IMR-90 (cell line): ENCODE data around the gene CUL3. TPM values are rescaled to one million over a fixed set of nuclear protein-coding genes. Genes with fewer than 3 reads are reported as not detected.

Source experiments
- ATAC-seq: fragments of 200-7000 bp; cut with Tn5 transposase; 2 replicates; pipeline ENCODE4 v1.9.1; 2020; ENCODE audit warnings: low read depth, mild to moderate bottlenecking, moderate library complexity
- BruUV-seq: library from RNA; stranded (reverse); fragments of 400-500 nt; replicated peaks from 2 replicates; lab custom pipeline; 2021; lab: Mats Ljungman, UMichigan
- CTCF ChIA-PET: fragments of 300-600 bp; formaldehyde crosslinking; extraction: SDS; loops from one replicate; lab custom pipeline; 2021; ENCODE audit warnings: antibody characterized with exemption; lab: Yijun Ruan, JAX
- POLR2A ChIA-PET: fragments of 300-600 bp; sonication (Branson Sonifier 250); formaldehyde crosslinking; loops from one replicate; lab custom pipeline; 2022; ENCODE audit warnings: antibody characterized with exemption; ENCODE audit not compliant: unreplicated experiment; lab: Charles Lee
- DNase-seq: peaks from one replicate; pipeline ENCODE4 v3.0.0; 2013
- H2AFZ ChIP-seq: replicated peaks from 2 replicates; pipeline ENCODE3; 2013; ENCODE audit warnings: low read length, mild to moderate bottlenecking; ENCODE audit not compliant: poor library complexity
- H2AK5ac ChIP-seq: 2 replicates; pipeline ENCODE4 v1.6.1; 2013; ENCODE audit warnings: low read depth, low read length, inconsistent platforms
- H2AK9ac ChIP-seq: replicated peaks from 2 replicates; pipeline ENCODE3; 2013; ENCODE audit warnings: mild to moderate bottlenecking, low read depth, low read length, moderate library complexity; ENCODE audit not compliant: poor library complexity
- H2BK120ac ChIP-seq: 2 replicates; pipeline ENCODE4 v1.6.1; 2013; ENCODE audit warnings: low read depth, low read length, inconsistent platforms
- H2BK15ac ChIP-seq: 3 replicates; pipeline ENCODE4 v1.6.1; 2013; ENCODE audit warnings: low read depth, low read length, inconsistent platforms
- H2BK20ac ChIP-seq: 2 replicates; pipeline ENCODE4 v1.6.1; 2013; ENCODE audit warnings: low read depth, mild to moderate bottlenecking, inconsistent platforms, low read length, moderate library complexity
- H2BK5ac ChIP-seq: 2 replicates; pipeline ENCODE4 v1.6.1; 2013; ENCODE audit warnings: mild to moderate bottlenecking, low read depth, low read length, inconsistent platforms; ENCODE audit not compliant: poor library complexity, severe bottlenecking
- H3K14ac ChIP-seq: replicated peaks from 2 replicates; pipeline ENCODE4 v1.6.1; 2013; ENCODE audit warnings: low read depth, low read length, inconsistent platforms
- H3K18ac ChIP-seq: 2 replicates; pipeline ENCODE4 v1.6.1; 2013; ENCODE audit warnings: low read depth, low read length, control low read depth
- H3K23ac ChIP-seq: 2 replicates; pipeline ENCODE4 v1.6.1; 2013; ENCODE audit warnings: low read depth, low read length, inconsistent platforms
- H3K27ac ChIP-seq: 2 replicates; pipeline ENCODE4 v1.5.1; 2013; ENCODE audit warnings: mild to moderate bottlenecking, control low read depth, low read length; ENCODE audit not compliant: insufficient read depth
- H3K27me3 ChIP-seq: 2 replicates; pipeline ENCODE4 v1.6.1; 2013; ENCODE audit warnings: low read length; ENCODE audit not compliant: control insufficient read depth, insufficient read depth
- H3K36me3 ChIP-seq: 2 replicates; pipeline ENCODE4 v1.6.1; 2013; ENCODE audit warnings: low read length, mixed read lengths; ENCODE audit not compliant: control insufficient read depth, insufficient read depth
- H3K4ac ChIP-seq: 2 replicates; pipeline ENCODE4 v1.6.1; 2013; ENCODE audit warnings: low read depth, low read length, inconsistent platforms
- H3K4me1 ChIP-seq: 2 replicates; pipeline ENCODE4 v1.6.1; 2013; ENCODE audit warnings: low read length, mixed read lengths; ENCODE audit not compliant: control insufficient read depth, insufficient read depth
- H3K4me2 ChIP-seq: 2 replicates; pipeline ENCODE4 v1.6.1; 2013; ENCODE audit warnings: low read depth, mild to moderate bottlenecking, control low read depth, low read length, moderate library complexity
- H3K4me3 ChIP-seq: 2 replicates; pipeline ENCODE4 v1.5.1; 2013; ENCODE audit warnings: low read depth, mild to moderate bottlenecking, control low read depth, low read length, moderate library complexity; ENCODE audit not compliant: insufficient read depth
- H3K56ac ChIP-seq: 2 replicates; pipeline ENCODE4 v1.6.1; 2013; ENCODE audit warnings: low read length, inconsistent platforms; ENCODE audit not compliant: insufficient read depth; ENCODE audit errors: extremely low read depth
- H3K79me1 ChIP-seq, 2 experiments: 2 replicates each; pipeline ENCODE4 v1.6.1; 2013; ENCODE audit warnings: low read length in 2 of 2, inconsistent platforms in 1 of 2, low read depth in 1 of 2
- H3K9ac ChIP-seq: 2 replicates; pipeline ENCODE4 v1.6.1; 2013; ENCODE audit warnings: low read depth, low read length, control low read depth
- H3K9me1 ChIP-seq: 2 replicates; pipeline ENCODE4 v1.6.1; 2013; ENCODE audit warnings: low read length, inconsistent platforms; ENCODE audit not compliant: insufficient read depth
- H3K9me3 ChIP-seq: 2 replicates; pipeline ENCODE4 v1.6.1; 2013; ENCODE audit warnings: low read length; ENCODE audit not compliant: control insufficient read depth, insufficient read depth
- H4K20me1 ChIP-seq: 2 replicates; pipeline ENCODE4 v1.6.1; 2013; ENCODE audit warnings: low read length, inconsistent platforms; ENCODE audit not compliant: insufficient read depth
- H4K5ac ChIP-seq: 2 replicates; pipeline ENCODE4 v1.6.1; 2013; ENCODE audit warnings: mild to moderate bottlenecking, low read depth, low read length, control low read depth
- H4K8ac ChIP-seq, 2 experiments: 2 replicates each; pipeline ENCODE4 v1.6.1; 2013; ENCODE audit warnings: low read depth in 2 of 2, low read length in 2 of 2, control low read depth in 1 of 2, inconsistent platforms in 1 of 2
- H4K91ac ChIP-seq: 2 replicates; pipeline ENCODE4 v1.6.1; 2013; ENCODE audit warnings: low read depth, low read length, inconsistent platforms; ENCODE audit not compliant: insufficient read depth
- FOS ChIP-seq: fragments of 150-350 bp; IDR thresholded peaks from 2 replicates; pipeline ENCODE4 v1.6.1; 2016; ENCODE audit warnings: low read depth, low read length
- MAZ ChIP-seq: IDR thresholded peaks from 2 replicates; pipeline ENCODE4 v1.6.1; 2012; ENCODE audit warnings: low read depth, mild to moderate bottlenecking, low read length, improper control_type of control experiment, moderate library complexity, borderline replicate concordance
- NFE2L2 ChIP-seq: fragments of 150-350 bp; IDR thresholded peaks from 2 replicates; pipeline ENCODE4 v1.6.1; 2016; ENCODE audit warnings: low read depth, mild to moderate bottlenecking, low read length
- RCOR1 ChIP-seq: IDR thresholded peaks from 2 replicates; pipeline ENCODE4 v1.6.1; 2012; ENCODE audit warnings: mild to moderate bottlenecking, low read length, improper control_type of control experiment; ENCODE audit not compliant: insufficient replicate concordance
- dilution Hi-C: fragments of 300-500 bp; cut with HindIII; formaldehyde crosslinking; loops from one replicate; pipeline ENCODE4 v1.14.3; 2018; ENCODE audit warnings: low sequenced_read_pairs; ENCODE audit not compliant: unreplicated experiment
- in situ Hi-C: fragments of 300-500 bp; cut with MboI; formaldehyde crosslinking; loops from 3 replicates; pipeline ENCODE4 v1.14.3; 2019; ENCODE audit warnings: low sequenced_read_pairs, inconsistent platforms, mixed read lengths
- intact Hi-C: fragments of 100-400 bp; cut with micrococcal nuclease; formaldehyde crosslinking; loops from 2 replicates; pipeline ENCODE4 v1.10.0; 2022
- polyA plus RNA-seq, 3 experiments: library from polyadenylated mRNA; depleted of rRNA; stranded (reverse); fragments of >200 nt; gene quantifications; 2 replicates each; pipeline ENCODE4 v1.2.3, GENCODE V29; 2012; ENCODE audit warnings: low replicate concordance in 1 of 3
- total RNA-seq: library from RNA; depleted of rRNA; stranded (reverse); fragments of >200 nt; gene quantifications from 2 replicates; pipeline ENCODE4 v1.2.3, GENCODE V29; 2012

The CUL3 gene
- total and polyA plus RNA-seq, 2 of the 4 experiments (the other 2 are of a cell fraction) = 33.7 to 45.7 TPM

- Histone ChIP-seq H3K79me1 (peaks cover 12 to 63% of the 10 kb centered on the region in 2 experiments; a peak in 3 of 4 replicates), H3K4me3 (no peak overlapping the region), H2AK9ac (no peak overlapping the region), H2BK5ac (no peak overlapping the region), H4K20me1 (peaks cover 93% of the 10 kb centered on the region), H4K91ac (no peak overlapping the region), H2BK120ac (no peak overlapping the region), H3K36me3 (peaks cover 8% of the 10 kb centered on the region), H3K56ac (no peak overlapping the region), H2AK5ac (no peak overlapping the region), H2BK15ac (no peak overlapping the region), H2AFZ (no peak overlapping the region), H3K9me3 (peaks cover 2% of the 10 kb centered on the region; the same call in 1 of the 2 replicates), H3K14ac (no peak overlapping the region), H2BK20ac (no peak overlapping the region), H3K27ac (no peak overlapping the region), H4K5ac (no peak overlapping the region), H3K9ac (no peak overlapping the region), H3K23ac (no peak overlapping the region), H3K4ac (no peak overlapping the region), H3K27me3 (no peaks in the 10 kb centered on the region), H3K4me1 (peaks cover 7% of the 10 kb centered on the region), H3K9me1 (peaks cover 3% of the 10 kb centered on the region), H3K4me2 (no peak overlapping the region), H4K8ac (no peak overlapping the region), H3K18ac (no peak overlapping the region)
- intact Hi-C loops (loop anchor here (10.0 kb wide), 1 partner anchor 55 kb away; no protein-coding TSS in a partner anchor), in situ Hi-C loops (loop anchor here (25.0 kb wide), 1 partner anchor 982 kb away; no protein-coding TSS in a partner anchor), dilution Hi-C loops (no loop called here)
- DNase-seq (no peak), ATAC-seq (no peak)
- TF ChIP-seq RCOR1 (no peak), MAZ (no peak), FOS (no peak), NFE2L2 (peak; percentile 65)
- ChIA-PET CTCF (interaction anchor here (0.9 to 1.3 kb wide), 2 partner anchors 8 to 49 kb away, joined by 3 to 5 read pairs; no protein-coding TSS in a partner anchor), POLR2A (no interaction called here)
- BruUV-seq = no TSS peak
Measured at GRCh38 chr2:224569654-224570053, 15.5 kb downstream of the CUL3 start.
